ENCODE measurements around the gene ATP11A.

GRCh38 chr13:112838842-112839117 is 148.9 kb downstream of the ATP11A start:
- no peak for TF ChIP-seq CTCF (IDR thresholded peaks at IDR 0.05 in 2 of 3, conservative IDR thresholded peaks at IDR 0.05 in 1 of 3; ENCODE audit: borderline replicate concordance in 1 of 3, insufficient read depth in 1 of 3, low read depth in 2 of 3, low read length in 2 of 3)
- no peak for TF ChIP-seq EZH2 (IDR thresholded peaks at IDR 0.05)
- no peak for TF ChIP-seq POLR2AphosphoS5 (IDR thresholded peaks at IDR 0.05; ENCODE audit: low read depth, low read length)
- no peak for TF ChIP-seq ATF3 (IDR thresholded peaks at IDR 0.05)
- no peak for TF ChIP-seq POLR2A (IDR thresholded peaks at IDR 0.05; ENCODE audit: borderline replicate concordance, extremely low read depth, insufficient read depth, insufficient read length)
- TF ChIP-seq FOSL1 (IDR thresholded peaks at IDR 0.05; ENCODE audit: low read depth): no peak
- TF ChIP-seq RAD21 (IDR thresholded peaks at IDR 0.05; ENCODE audit: low read depth): no peak
- no peak for TF ChIP-seq JUND (IDR thresholded peaks at IDR 0.05)
- TF ChIP-seq REST (IDR thresholded peaks at IDR 0.05; ENCODE audit: low read depth): no peak
- TF ChIP-seq TCF7L2 (IDR thresholded peaks at IDR 0.05; ENCODE audit: borderline replicate concordance, extremely low read depth, insufficient read depth, insufficient read length): no peak

Data from HCT116 (cell line).